Activated naive CD8-positive, alpha-beta T cell (primary cell): ENCODE data around the gene TKFC.

ENCODE experiments used
- H3K27ac Mint-ChIP-seq: one replicate; pipeline ENCODE4 v1.8.0; 2021; ENCODE audit warnings: mixed read lengths
- H3K27me3 Mint-ChIP-seq: one replicate; pipeline ENCODE4 v1.8.0; 2021; ENCODE audit warnings: mixed read lengths
- H3K36me3 Mint-ChIP-seq: one replicate; pipeline ENCODE4 v1.8.0; 2021; ENCODE audit warnings: mixed read lengths
- H3K4me1 Mint-ChIP-seq: one replicate; pipeline ENCODE4 v1.8.0; 2021; ENCODE audit warnings: low read depth, mixed read lengths
- H3K4me3 Mint-ChIP-seq: one replicate; pipeline ENCODE4 v1.8.0; 2021; ENCODE audit warnings: mild to moderate bottlenecking, mixed read lengths
- H3K9me3 Mint-ChIP-seq: one replicate; pipeline ENCODE4 v1.8.0; 2021; ENCODE audit warnings: low read depth, mixed read lengths

Gene TKFC

DNA sequence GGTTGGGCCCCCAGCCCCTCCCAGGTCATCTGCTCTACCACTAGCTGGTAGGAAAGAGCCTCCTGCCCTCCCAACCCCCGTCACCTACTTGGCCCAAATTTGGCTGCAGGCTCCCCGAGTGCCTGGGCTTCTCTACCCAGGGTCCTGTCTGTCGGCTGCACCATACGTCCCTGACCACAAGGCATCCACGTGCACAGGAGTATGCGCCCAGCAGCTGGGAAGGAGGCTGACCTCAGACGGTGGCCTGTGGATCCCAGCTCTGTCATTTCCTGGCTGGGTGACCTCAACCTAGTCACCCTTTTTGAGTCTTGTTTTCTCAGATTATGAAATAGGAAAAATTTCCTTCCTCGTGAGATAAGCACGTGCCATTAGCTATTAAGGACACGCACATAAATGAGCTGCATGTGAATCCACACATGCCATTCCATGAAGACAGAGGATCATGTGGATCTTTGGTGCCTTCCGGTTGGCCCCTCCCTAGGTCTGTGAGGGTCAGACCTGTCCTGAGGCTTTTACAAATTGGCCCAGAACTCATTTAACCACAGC, 15.0 kb downstream of the TKFC start:
- no peaks in the 10 kb centered on the region for H3K9me3 Mint-ChIP-seq
- H3K4me1 Mint-ChIP-seq: no peaks in the 10 kb centered on the region
- H3K27ac Mint-ChIP-seq: no peak overlapping the region
- no peaks in the 10 kb centered on the region for H3K27me3 Mint-ChIP-seq
- H3K4me3 Mint-ChIP-seq: no peak overlapping the region
- H3K36me3 Mint-ChIP-seq: peaks cover 5% of the 10 kb centered on the region

DNA sequence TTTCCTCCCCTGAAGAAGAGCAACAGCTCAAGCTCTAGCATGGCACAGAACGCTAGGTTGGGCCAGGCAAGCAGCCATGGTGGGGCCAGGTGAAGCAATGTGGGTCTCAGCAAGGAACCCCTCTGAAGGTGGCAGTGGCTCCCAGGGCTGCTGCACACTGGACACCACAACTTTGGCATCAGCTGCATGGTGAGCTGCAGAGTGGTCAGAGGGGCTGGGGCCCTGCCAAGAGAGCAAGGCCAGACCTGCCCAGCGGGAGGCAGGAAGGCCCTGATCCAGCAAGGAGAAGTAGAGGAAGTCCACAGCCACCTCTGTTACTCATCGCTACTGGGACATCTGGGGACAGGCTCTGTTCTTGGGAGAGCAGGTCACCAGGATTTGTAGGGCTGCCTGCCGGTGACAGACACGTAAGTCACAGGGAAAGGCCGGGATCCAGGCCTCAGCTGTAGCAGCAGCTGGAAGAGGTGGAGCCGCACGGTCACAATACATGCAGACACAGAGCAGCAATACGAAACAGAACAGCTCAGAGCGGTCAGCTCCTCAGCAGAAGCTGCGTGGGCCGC, 16.2 kb downstream of the TKFC start:
- peaks cover 11% of the 10 kb centered on the region for H3K36me3 Mint-ChIP-seq
- no peaks in the 10 kb centered on the region for H3K27me3 Mint-ChIP-seq
- no peaks in the 10 kb centered on the region for H3K9me3 Mint-ChIP-seq
- H3K27ac Mint-ChIP-seq: no peak overlapping the region
- H3K4me3 Mint-ChIP-seq: no peak overlapping the region
- H3K4me1 Mint-ChIP-seq: no peaks in the 10 kb centered on the region

DNA sequence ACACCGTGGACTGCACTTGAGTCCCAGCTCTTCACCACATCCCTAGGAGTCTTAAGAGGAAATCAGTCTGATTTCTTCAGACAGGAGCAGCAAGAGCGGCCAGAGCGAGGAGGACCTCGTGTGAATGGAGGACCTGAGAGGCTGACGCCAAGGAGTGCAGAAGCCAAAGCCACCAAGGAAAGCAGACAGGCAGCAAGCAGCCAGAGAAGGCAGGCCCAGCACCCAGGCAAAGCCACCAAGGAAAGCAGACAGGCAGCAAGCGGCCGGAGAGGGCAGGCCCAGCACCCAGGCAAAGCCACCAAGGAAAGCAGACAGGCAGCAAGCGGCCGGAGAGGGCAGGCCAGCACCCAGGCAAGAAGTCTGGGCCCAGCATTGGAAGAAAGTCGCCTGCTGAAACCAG, 16.9 kb downstream of the TKFC start:
- H3K4me1 Mint-ChIP-seq: no peaks in the 10 kb centered on the region
- H3K27ac Mint-ChIP-seq: no peak overlapping the region
- no peaks in the 10 kb centered on the region for H3K27me3 Mint-ChIP-seq

DNA sequence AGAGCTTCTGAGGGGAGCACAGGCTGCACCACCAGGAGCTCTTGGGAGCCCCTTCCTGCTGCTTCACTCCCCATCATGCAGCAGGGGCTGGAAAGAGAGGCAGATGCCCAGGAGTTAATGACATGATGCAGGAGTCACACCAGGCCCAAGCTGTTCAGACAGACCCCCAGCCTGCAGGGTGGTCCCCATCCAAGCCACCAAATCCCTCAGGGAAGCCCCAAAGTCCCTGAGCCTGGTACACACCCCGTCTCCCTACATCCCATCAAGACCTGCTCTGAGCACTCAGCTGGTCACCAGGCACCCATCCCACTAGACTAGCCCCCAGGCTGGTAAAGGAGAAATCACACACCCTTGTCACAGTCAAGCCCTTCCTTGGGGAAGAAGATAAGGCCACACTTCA, 17.3 kb downstream of the TKFC start:
- H3K36me3 Mint-ChIP-seq: peaks cover 11% of the 10 kb centered on the region
- H3K4me3 Mint-ChIP-seq: no peak overlapping the region
- no peaks in the 10 kb centered on the region for H3K4me1 Mint-ChIP-seq
- H3K9me3 Mint-ChIP-seq: no peaks in the 10 kb centered on the region
- H3K27ac Mint-ChIP-seq: no peak overlapping the region
- no peaks in the 10 kb centered on the region for H3K27me3 Mint-ChIP-seq

More for the DNA sequence above, 16.9 kb downstream of the TKFC start:
- H3K36me3 Mint-ChIP-seq: peaks cover 11% of the 10 kb centered on the region
- no peak overlapping the region for H3K4me3 Mint-ChIP-seq
- H3K9me3 Mint-ChIP-seq: no peaks in the 10 kb centered on the region

DNA sequence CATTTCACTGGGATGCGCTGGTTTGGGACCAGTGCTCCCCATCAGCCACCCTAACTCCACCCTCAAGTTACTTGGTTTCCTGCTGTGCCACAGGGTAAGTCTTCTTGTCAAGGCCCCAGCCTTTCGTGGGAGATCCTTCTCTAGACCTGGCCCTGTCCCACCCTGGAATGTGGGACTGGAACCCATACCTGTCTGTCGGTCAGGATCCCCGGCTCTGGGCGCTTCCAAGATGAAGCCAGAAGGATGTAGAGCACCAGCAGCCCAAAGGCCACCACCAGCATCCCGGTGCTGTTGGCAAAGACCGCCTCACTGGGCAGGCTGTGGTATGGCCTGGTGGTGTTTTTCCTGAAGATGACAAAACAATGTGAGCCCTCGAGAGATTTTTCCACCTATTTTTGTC, 17.8 kb downstream of the TKFC start:
- H3K27ac Mint-ChIP-seq: no peak overlapping the region
- H3K4me1 Mint-ChIP-seq: no peaks in the 10 kb centered on the region
- no peak overlapping the region for H3K4me3 Mint-ChIP-seq
- H3K27me3 Mint-ChIP-seq: no peaks in the 10 kb centered on the region
- no peaks in the 10 kb centered on the region for H3K9me3 Mint-ChIP-seq
- peaks cover 11% of the 10 kb centered on the region for H3K36me3 Mint-ChIP-seq

DNA sequence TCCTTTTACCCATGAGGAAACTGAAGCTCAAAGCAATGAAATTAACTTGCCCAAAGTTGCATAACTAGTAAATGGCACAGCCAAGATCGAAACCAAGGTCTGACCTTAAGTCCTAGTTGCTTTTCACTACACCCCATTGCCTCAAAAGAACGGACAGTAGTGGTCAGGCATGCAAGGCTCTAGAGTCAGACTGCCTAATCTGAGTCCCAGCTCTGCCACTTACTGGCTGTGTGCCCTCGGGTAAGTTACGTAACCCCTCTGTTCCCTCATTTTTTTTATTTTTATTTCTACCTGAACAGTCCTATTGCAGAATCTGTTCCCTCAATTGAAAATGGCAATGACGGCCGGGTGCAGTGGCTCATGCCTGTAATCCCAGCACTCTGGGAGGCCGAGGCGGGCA, 19.0 kb downstream of the TKFC start:
- no peaks in the 10 kb centered on the region for H3K9me3 Mint-ChIP-seq
- peaks cover 1% of the 10 kb centered on the region for H3K4me1 Mint-ChIP-seq
- no peaks in the 10 kb centered on the region for H3K27me3 Mint-ChIP-seq
- no peak overlapping the region for H3K27ac Mint-ChIP-seq
- H3K4me3 Mint-ChIP-seq: no peak overlapping the region
- peaks cover 11% of the 10 kb centered on the region for H3K36me3 Mint-ChIP-seq

DNA sequence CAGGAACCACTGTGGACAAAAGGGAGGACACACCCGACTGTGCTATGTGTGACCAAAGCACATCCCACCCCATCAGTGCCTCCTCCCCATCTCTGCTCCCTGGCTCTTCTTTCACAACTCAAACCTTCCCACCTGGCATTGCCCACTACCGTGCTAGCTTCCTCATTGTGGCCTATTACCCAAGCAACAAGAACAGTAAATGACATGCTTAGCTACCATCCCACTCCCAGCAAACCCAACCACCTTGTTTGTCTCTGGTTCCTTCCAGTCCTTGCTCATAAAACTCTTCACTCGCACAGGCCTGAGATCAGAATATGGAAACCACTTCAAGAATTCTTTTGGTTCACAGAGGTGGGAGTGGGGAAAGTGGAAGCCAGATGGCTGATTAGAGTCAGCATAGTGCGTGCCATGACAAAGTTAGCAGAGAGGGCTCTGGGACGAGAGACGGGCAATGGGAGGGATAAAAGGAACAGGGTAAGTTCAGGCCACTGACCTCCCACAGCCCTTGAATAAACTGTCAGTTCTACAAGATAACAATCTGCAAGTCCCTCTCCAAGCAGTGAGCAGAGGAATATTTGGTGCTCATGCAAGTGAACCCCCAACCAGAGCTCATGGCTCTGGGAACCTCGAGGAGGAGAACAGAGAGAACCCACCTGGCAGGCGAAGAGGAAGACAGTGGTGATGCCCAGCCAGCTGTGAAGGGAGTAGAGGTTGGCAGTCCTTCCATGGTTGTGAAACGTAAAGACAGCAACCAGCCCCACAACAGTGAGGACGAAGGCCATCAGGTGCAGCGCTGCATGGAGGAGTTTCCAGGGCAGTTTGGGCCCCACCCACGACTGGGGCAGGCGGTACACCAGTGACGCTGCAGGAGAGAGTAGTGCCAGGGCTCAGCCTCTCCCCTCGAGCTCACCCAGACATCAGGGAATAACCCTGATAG, 20.4 kb downstream of the TKFC start:
- H3K27me3 Mint-ChIP-seq: no peaks in the 10 kb centered on the region
- H3K4me3 Mint-ChIP-seq: no peak overlapping the region
- H3K27ac Mint-ChIP-seq: no peak overlapping the region
- peaks cover 11% of the 10 kb centered on the region for H3K36me3 Mint-ChIP-seq
- H3K9me3 Mint-ChIP-seq: no peaks in the 10 kb centered on the region
- H3K4me1 Mint-ChIP-seq: peaks cover 6% of the 10 kb centered on the region

DNA sequence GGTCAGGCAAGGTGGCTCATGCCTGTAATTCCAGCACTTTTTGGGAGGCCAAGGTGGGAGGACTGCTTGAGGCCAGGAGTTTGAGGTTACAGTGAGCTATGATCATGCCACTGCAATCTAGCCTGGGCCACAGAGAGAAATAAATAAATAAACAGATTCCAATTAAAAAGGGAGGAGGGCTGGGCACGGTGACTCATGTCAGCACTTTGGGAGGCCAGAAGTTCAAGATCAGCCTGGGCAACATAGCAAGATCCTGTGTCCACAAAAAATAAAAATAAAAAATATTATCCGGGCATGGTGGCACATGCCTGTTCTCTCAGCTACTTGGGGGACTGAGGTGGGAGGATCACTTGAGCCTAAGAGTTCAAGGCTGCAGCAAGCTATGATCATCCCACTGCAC, 21.2 kb downstream of the TKFC start:
- Mint-ChIP-seq H3K9me3 (no peaks in the 10 kb centered on the region), H3K36me3 (peaks cover 11% of the 10 kb centered on the region), H3K4me1 (peaks cover 8% of the 10 kb centered on the region), H3K27ac (no peak overlapping the region), H3K27me3 (no peaks in the 10 kb centered on the region), H3K4me3 (no peak overlapping the region)

DNA sequence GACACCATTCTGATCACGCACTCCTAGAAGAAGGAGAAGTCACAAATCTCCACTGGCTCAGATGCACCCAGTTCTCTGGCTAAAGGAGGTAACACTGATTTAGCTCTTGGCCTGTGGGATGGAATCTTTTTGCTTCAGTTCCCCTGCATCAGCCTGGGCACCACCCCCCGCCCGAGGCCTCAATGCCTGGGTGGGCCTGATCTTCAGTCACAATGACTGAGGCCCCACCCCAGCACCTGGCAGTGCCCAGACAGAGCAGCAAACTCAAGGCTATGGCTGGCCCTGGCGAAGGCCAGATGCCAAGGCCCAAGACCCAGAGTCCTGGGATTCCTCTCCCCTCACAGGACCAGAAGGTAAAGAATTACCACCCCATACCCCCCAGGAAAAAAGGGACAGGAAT, 23.7 kb downstream of the TKFC start:
- H3K9me3 Mint-ChIP-seq: no peaks in the 10 kb centered on the region
- H3K27me3 Mint-ChIP-seq: no peaks in the 10 kb centered on the region
- H3K27ac Mint-ChIP-seq: peak overlapping the region; percentile 54
- H3K4me3 Mint-ChIP-seq: no peak overlapping the region
- peaks cover 9% of the 10 kb centered on the region for H3K36me3 Mint-ChIP-seq
- H3K4me1 Mint-ChIP-seq: peaks cover 22% of the 10 kb centered on the region

DNA sequence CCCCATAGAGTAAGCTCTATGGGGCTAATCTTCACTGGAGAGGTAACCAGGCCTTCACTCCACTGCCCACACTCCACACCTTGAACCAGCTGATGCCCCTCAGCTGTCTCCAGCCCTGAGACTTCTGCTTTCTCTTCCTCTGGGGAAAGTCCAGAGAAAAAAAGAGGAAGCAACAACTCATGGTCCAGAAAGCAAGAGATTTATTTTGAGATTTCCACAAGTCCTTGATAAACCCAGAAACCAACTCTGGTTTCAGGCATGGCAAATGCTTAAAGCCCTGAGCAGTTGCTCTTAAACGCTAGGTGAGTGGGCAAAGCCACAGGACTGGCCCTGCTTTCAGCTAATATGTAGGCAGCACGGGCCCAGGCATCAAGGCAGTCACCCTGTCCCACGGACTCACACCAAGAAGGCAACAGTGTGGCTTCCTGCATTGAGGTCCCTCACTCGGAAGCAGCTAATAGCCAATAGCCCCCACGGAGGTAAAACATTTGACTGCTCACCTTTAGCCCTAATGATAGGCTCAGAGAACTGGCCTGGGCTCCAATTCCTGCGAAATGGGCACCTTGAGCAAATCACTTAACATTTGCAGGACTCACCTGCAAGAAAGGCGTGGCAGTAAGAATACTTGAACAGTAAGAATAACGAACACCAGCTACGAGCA, 24.3 kb downstream of the TKFC start:
- H3K36me3 Mint-ChIP-seq: peaks cover 9% of the 10 kb centered on the region
- no peak overlapping the region for H3K4me3 Mint-ChIP-seq
- H3K4me1 Mint-ChIP-seq: peaks cover 24% of the 10 kb centered on the region
- H3K27me3 Mint-ChIP-seq: no peaks in the 10 kb centered on the region
- no peak overlapping the region for H3K27ac Mint-ChIP-seq
- H3K9me3 Mint-ChIP-seq: no peaks in the 10 kb centered on the region

DNA sequence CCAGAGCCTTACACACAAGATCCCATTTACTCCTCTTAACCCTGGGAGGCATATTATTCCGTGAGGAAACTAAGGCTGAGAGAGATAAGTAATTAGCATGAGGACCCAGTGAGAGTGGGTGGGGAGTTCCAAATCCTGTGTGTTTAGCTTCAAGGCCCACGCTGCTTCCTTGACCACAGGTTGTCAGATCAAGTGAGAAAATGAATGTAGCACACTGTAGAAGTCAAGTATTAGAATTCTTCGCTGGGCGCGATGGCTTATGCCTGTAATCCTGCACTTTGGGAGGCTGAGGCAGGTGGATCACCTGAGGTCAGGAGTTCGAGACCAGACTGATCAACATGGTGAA, 24.8 kb downstream of the TKFC start:
- Mint-ChIP-seq H3K9me3 (no peaks in the 10 kb centered on the region), H3K36me3 (peaks cover 6% of the 10 kb centered on the region), H3K4me1 (peaks cover 26% of the 10 kb centered on the region), H3K4me3 (no peak overlapping the region), H3K27ac (no peak overlapping the region), H3K27me3 (no peaks in the 10 kb centered on the region)

DNA sequence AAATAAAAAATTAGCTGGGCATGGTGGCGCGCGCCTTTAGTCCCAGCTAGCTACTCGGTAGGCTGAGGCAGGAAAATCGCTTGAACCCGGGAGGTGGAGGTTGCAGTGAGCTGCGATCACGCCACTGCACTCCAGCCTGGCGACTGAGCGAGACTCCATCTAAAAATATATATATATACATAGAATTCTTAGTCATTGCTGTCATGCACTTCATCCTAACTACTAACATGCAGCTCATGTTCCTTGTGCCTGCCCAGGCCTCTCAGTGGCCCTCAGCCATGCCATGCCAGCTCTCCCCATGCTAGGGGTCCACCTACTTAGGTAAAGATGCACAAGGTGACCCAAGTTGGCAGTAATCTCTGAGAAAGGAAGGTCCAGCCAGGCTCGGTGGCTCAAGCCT, 25.5 kb downstream of the TKFC start:
- no peaks in the 10 kb centered on the region for H3K9me3 Mint-ChIP-seq
- peaks cover under 1% of the 10 kb centered on the region for H3K36me3 Mint-ChIP-seq
- peaks cover 33% of the 10 kb centered on the region for H3K4me1 Mint-ChIP-seq
- H3K27ac Mint-ChIP-seq: no peak overlapping the region
- no peaks in the 10 kb centered on the region for H3K27me3 Mint-ChIP-seq
- no peak overlapping the region for H3K4me3 Mint-ChIP-seq

DNA sequence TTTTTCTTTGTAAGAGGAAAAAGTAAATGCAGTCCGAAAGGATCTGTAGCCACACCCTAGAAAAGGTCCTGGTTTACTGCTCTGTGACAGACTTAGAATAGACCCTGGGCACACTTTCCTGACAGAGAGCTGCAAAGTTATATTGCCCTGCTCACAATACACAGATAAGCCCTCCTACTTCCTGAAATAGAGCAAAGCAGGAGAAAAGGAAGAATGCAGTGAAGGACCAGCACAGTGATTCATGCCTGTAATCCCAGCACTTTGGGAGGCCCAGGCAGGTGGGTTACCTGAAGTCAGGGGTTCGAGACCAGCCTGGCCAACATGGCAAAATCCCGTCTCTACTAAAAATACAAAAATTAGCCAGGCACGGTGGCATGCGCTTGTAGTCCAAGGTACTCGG, 26.5 kb downstream of the TKFC start:
- Mint-ChIP-seq H3K27ac (peak overlapping the region; percentile 46), H3K27me3 (no peaks in the 10 kb centered on the region), H3K4me3 (peak overlapping the region; percentile 35), H3K4me1 (peaks cover 35% of the 10 kb centered on the region), H3K9me3 (no peaks in the 10 kb centered on the region), H3K36me3 (no peaks in the 10 kb centered on the region)

DNA sequence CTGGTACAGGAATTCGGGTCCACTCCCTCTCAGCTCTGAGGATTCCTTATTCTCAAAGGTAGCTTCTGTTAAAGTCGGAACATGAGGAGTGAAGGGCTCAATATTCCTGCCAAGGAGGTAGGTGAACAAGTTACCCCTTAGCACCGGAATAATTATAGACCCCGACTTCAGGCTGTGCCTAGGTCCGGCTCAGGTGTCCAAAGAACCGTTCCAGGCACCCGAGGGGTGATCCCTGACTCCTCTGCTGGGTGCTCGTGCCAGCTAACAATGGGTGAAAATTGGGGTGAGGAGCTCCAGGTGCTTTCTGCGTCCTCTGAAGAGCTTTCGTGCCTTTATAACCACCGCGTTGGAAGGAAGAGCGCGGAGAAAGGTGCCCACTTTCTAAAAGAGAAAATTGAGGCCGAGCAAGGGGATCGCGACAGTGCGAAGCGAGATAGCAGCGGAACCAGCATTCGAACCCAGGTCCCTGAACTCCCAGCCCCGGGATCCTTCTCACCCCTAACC, 28.3 kb downstream of the TKFC start:
- no peaks in the 10 kb centered on the region for H3K27me3 Mint-ChIP-seq
- H3K36me3 Mint-ChIP-seq: no peaks in the 10 kb centered on the region
- H3K4me1 Mint-ChIP-seq: peaks cover 35% of the 10 kb centered on the region
- H3K27ac Mint-ChIP-seq: peak overlapping the region; percentile 98
- H3K4me3 Mint-ChIP-seq: peak overlapping the region; percentile 98
- no peaks in the 10 kb centered on the region for H3K9me3 Mint-ChIP-seq
